Activated CD4-positive, CD25-positive, alpha-beta regulatory T cell treated with anti-CD3 and anti-CD28 coated beads, Interleukin-2, amount 50 U/mL, for 72 hours (primary cell): ENCODE data around the gene MFAP4.

Source experiments
- DNase-seq: peaks from one replicate; pipeline ENCODE4 v3.0.0; 2021

The MFAP4 gene

GRCh38 chr17:19409509-19409908 lies 22.5 kb upstream of the MFAP4 start:
- no peak for DNase-seq

- no peak for DNase-seq
These were observed 22.1 kb upstream of the MFAP4 start for GRCh38 chr17:19409066-19409465.

- no peak for DNase-seq
These were observed 21.3 kb upstream of the MFAP4 start for GRCh38 chr17:19408346-19408710.

GRCh38 chr17:19407601-19408345 lies 20.8 kb upstream of the MFAP4 start:
- DNase-seq: no peak

- no peak for DNase-seq
These were observed 18.1 kb upstream of the MFAP4 start for GRCh38 chr17:19405114-19405513.

GRCh38 chr17:19404264-19404663 lies 17.3 kb upstream of the MFAP4 start:
- DNase-seq: no peak

- no peak for DNase-seq
These were observed 16.0 kb upstream of the MFAP4 start for GRCh38 chr17:19403021-19403420.

- no peak for DNase-seq
These were observed 15.2 kb upstream of the MFAP4 start for GRCh38 chr17:19402171-19402570.

- DNase-seq: no peak
These were observed 14.5 kb upstream of the MFAP4 start for GRCh38 chr17:19401321-19402010.

- DNase-seq: no peak
These were observed 12.9 kb upstream of the MFAP4 start for GRCh38 chr17:19399750-19400450.

- DNase-seq: no peak
These were observed 11.6 kb upstream of the MFAP4 start for GRCh38 chr17:19398301-19399181.

GRCh38 chr17:19397556-19398041 lies 10.6 kb upstream of the MFAP4 start:
- DNase-seq: no peak

- DNase-seq: no peak
These were observed 5.3 kb upstream of the MFAP4 start for GRCh38 chr17:19392303-19392702.

- DNase-seq: no peak
These were observed 4.4 kb upstream of the MFAP4 start for GRCh38 chr17:19391432-19391831.

GRCh38 chr17:19390951-19391350 lies 4.0 kb upstream of the MFAP4 start:
- DNase-seq: no peak

- DNase-seq: no peak
These were observed 2.1 kb upstream of the MFAP4 start for GRCh38 chr17:19388791-19389785.

- DNase-seq: no peak
These were observed 1.0 kb upstream of the MFAP4 start for GRCh38 chr17:19387921-19388521.

- DNase-seq: no peak
These were observed 700 bp downstream of the MFAP4 start for GRCh38 chr17:19386051-19386929.

GRCh38 chr17:19385521-19385983 lies 1.4 kb downstream of the MFAP4 start:
- DNase-seq: no peak
